ENCODE results near the gene MPZL2.
A peak's percentile ranks its signal among the peaks of the same experiment; 100 is the strongest.

DNA sequence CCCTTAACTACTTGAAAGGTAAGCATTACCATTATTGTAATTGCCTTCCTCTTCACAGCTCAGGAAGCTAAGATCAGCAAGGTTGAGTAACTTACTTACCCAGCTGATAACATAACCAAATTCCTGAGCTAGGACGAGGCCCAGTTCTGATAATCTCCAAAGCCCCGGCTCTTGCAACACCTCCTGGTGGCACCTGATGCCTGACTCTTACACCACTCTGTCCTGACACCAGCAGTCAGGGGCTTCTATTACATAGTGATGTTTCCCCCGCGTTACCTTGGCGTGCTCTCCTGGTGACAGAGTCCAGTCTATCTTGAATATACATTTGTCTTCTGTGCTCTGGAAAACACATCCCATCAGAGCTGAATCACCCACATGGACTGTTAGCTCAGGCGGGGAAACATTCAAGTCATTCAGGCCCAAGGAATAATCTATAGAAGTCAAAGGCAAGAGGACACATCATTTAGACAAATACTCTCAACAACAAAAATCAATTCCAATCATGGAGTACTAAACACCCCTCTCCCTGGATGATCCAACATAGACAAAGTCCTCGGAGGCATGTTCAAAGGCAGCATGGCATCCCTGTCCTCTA is 51.9 kb downstream of the MPZL2 start:
- TF ChIP-seq SIN3A (IDR thresholded peaks at IDR 0.05; ENCODE audit: borderline replicate concordance, low read depth, low read length) (no peak), POLR2A (IDR thresholded peaks at IDR 0.05; ENCODE audit: insufficient read depth in 1 of 2, low read depth in 2 of 2, low read length in 2 of 2) (peak in 1 of 2 experiments; percentile 52; a peak in 1 of 4 replicates), ZKSCAN8 (CRISPR knock-in tag; IDR thresholded peaks at IDR 0.05; ENCODE audit: borderline replicate concordance) (peak; percentile 79), ARNT (IDR thresholded peaks at IDR 0.05) (no peak), ZNF607 (CRISPR knock-in tag; IDR thresholded peaks at IDR 0.05; ENCODE audit: borderline replicate concordance) (no peak), ZBTB8A (CRISPR knock-in tag; IDR thresholded peaks at IDR 0.05; ENCODE audit: borderline replicate concordance, low read depth) (no peak), ZNF292 (CRISPR knock-in tag; IDR thresholded peaks at IDR 0.05; ENCODE audit: borderline replicate concordance, low read depth) (0 out of 2 replicates have a peak, but pooled peaks have one; percentile 44)
- TF ChIP-seq, protein P1, sequence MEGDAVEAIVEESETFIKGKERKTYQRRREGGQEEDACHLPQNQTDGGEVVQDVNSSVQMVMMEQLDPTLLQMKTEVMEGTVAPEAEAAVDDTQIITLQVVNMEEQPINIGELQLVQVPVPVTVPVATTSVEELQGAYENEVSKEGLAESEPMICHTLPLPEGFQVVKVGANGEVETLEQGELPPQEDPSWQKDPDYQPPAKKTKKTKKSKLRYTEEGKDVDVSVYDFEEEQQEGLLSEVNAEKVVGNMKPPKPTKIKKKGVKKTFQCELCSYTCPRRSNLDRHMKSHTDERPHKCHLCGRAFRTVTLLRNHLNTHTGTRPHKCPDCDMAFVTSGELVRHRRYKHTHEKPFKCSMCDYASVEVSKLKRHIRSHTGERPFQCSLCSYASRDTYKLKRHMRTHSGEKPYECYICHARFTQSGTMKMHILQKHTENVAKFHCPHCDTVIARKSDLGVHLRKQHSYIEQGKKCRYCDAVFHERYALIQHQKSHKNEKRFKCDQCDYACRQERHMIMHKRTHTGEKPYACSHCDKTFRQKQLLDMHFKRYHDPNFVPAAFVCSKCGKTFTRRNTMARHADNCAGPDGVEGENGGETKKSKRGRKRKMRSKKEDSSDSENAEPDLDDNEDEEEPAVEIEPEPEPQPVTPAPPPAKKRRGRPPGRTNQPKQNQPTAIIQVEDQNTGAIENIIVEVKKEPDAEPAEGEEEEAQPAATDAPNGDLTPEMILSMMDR (CRISPR knock-in tag; IDR thresholded peaks at IDR 0.05): peak; percentile 64
- TF ChIP-seq, protein P2, sequence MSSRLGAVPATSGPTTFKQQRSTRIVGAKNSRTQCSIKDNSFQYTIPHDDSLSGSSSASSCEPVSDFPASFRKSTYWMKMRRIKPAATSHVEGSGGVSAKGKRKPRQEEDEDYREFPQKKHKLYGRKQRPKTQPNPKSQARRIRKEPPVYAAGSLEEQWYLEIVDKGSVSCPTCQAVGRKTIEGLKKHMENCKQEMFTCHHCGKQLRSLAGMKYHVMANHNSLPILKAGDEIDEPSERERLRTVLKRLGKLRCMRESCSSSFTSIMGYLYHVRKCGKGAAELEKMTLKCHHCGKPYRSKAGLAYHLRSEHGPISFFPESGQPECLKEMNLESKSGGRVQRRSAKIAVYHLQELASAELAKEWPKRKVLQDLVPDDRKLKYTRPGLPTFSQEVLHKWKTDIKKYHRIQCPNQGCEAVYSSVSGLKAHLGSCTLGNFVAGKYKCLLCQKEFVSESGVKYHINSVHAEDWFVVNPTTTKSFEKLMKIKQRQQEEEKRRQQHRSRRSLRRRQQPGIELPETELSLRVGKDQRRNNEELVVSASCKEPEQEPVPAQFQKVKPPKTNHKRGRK (CRISPR knock-in tag; IDR thresholded peaks at IDR 0.05): no peak
